ENCODE data around the gene PRKCA. TPM values are rescaled to one million over a fixed set of nuclear protein-coding genes. Genes with fewer than 3 reads are reported as not detected.

Gene PRKCA
- total and polyA plus RNA-seq, 2 experiments from 2014 or later = 6.4 to 35.4 TPM

DNA sequence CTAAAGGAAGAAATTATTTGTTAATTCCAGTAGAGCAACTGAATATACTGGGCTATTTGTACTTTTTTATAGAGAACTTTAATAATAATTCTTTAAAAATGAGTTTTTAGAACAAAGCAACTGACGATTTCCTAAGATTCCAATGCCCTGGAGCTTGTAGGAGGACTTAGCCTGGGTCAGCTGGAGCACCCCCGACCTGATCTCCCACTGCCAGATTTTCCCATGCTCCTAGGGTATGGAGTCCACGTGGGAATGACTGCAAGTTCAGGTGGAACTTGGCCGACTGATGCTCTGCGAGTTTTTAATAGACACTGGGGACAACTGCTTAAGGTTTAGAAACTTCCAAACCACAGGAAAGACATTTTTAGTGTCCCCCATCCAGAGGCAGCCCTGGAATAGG lies 507.0 kb downstream of the PRKCA start:
- no peak overlapping the region for H3K4me2 ChIP-seq
- H3K36me3 ChIP-seq (ENCODE audit: insufficient read depth) = no peaks in the 10 kb centered on the region
- H3F3A ChIP-seq (replicated peaks; ENCODE audit: low read depth) = no peaks in the 10 kb centered on the region
- peaks cover 3% of the 10 kb centered on the region; the same call in 1 of the 2 replicates for H3K4me1 ChIP-seq (ENCODE audit: insufficient read depth)
- H3K27me3 ChIP-seq (ENCODE audit: insufficient read depth) = no peaks in the 10 kb centered on the region
- Mint-ChIP-seq H3K4me1 (peaks cover 12% of the 10 kb centered on the region), H3K9me3 (no peaks in the 10 kb centered on the region; the same call in 2 of the 3 replicates), H3K36me3 (ENCODE audit: low read depth) (no peaks in the 10 kb centered on the region), H3K27me3 (ENCODE audit: insufficient read depth, low read depth, poor library complexity) (peaks cover 4% of the 10 kb centered on the region), H3K27ac (no peak overlapping the region), H3K4me3 (no peak overlapping the region)
- no peaks in the 10 kb centered on the region for H4K20me1 ChIP-seq (replicated peaks; ENCODE audit: insufficient read depth)
- H3K4me3 ChIP-seq = no peak overlapping the region
- H3K79me2 ChIP-seq (replicated peaks; ENCODE audit: insufficient read depth) = no peaks in the 10 kb centered on the region
- no peak for TF ChIP-seq CREB1 (CRISPR knock-in tag; IDR thresholded peaks at IDR 0.05; ENCODE audit: low read depth)
- TF ChIP-seq ZNF331 (CRISPR knock-in tag; IDR thresholded peaks at IDR 0.05; ENCODE audit: low read depth) = no peak
- no peak for TF ChIP-seq EZH2phosphoT487 (IDR thresholded peaks at IDR 0.05; ENCODE audit: unreplicated experiment)
- TF ChIP-seq STAT1 (IDR thresholded peaks at IDR 0.05; ENCODE audit: unreplicated experiment) = no peak
- TF ChIP-seq, protein P1, sequence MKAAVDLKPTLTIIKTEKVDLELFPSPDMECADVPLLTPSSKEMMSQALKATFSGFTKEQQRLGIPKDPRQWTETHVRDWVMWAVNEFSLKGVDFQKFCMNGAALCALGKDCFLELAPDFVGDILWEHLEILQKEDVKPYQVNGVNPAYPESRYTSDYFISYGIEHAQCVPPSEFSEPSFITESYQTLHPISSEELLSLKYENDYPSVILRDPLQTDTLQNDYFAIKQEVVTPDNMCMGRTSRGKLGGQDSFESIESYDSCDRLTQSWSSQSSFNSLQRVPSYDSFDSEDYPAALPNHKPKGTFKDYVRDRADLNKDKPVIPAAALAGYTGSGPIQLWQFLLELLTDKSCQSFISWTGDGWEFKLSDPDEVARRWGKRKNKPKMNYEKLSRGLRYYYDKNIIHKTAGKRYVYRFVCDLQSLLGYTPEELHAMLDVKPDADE (IDR thresholded peaks at IDR 0.05) = no peak
- TF ChIP-seq, protein P2, sequence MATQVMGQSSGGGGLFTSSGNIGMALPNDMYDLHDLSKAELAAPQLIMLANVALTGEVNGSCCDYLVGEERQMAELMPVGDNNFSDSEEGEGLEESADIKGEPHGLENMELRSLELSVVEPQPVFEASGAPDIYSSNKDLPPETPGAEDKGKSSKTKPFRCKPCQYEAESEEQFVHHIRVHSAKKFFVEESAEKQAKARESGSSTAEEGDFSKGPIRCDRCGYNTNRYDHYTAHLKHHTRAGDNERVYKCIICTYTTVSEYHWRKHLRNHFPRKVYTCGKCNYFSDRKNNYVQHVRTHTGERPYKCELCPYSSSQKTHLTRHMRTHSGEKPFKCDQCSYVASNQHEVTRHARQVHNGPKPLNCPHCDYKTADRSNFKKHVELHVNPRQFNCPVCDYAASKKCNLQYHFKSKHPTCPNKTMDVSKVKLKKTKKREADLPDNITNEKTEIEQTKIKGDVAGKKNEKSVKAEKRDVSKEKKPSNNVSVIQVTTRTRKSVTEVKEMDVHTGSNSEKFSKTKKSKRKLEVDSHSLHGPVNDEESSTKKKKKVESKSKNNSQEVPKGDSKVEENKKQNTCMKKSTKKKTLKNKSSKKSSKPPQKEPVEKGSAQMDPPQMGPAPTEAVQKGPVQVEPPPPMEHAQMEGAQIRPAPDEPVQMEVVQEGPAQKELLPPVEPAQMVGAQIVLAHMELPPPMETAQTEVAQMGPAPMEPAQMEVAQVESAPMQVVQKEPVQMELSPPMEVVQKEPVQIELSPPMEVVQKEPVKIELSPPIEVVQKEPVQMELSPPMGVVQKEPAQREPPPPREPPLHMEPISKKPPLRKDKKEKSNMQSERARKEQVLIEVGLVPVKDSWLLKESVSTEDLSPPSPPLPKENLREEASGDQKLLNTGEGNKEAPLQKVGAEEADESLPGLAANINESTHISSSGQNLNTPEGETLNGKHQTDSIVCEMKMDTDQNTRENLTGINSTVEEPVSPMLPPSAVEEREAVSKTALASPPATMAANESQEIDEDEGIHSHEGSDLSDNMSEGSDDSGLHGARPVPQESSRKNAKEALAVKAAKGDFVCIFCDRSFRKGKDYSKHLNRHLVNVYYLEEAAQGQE (IDR thresholded peaks at IDR 0.05; ENCODE audit: unreplicated experiment) = no peak
- no peak for TF ChIP-seq EZH2 (IDR thresholded peaks at IDR 0.05; ENCODE audit: low read depth, unreplicated experiment)
- TF ChIP-seq, protein P3, sequence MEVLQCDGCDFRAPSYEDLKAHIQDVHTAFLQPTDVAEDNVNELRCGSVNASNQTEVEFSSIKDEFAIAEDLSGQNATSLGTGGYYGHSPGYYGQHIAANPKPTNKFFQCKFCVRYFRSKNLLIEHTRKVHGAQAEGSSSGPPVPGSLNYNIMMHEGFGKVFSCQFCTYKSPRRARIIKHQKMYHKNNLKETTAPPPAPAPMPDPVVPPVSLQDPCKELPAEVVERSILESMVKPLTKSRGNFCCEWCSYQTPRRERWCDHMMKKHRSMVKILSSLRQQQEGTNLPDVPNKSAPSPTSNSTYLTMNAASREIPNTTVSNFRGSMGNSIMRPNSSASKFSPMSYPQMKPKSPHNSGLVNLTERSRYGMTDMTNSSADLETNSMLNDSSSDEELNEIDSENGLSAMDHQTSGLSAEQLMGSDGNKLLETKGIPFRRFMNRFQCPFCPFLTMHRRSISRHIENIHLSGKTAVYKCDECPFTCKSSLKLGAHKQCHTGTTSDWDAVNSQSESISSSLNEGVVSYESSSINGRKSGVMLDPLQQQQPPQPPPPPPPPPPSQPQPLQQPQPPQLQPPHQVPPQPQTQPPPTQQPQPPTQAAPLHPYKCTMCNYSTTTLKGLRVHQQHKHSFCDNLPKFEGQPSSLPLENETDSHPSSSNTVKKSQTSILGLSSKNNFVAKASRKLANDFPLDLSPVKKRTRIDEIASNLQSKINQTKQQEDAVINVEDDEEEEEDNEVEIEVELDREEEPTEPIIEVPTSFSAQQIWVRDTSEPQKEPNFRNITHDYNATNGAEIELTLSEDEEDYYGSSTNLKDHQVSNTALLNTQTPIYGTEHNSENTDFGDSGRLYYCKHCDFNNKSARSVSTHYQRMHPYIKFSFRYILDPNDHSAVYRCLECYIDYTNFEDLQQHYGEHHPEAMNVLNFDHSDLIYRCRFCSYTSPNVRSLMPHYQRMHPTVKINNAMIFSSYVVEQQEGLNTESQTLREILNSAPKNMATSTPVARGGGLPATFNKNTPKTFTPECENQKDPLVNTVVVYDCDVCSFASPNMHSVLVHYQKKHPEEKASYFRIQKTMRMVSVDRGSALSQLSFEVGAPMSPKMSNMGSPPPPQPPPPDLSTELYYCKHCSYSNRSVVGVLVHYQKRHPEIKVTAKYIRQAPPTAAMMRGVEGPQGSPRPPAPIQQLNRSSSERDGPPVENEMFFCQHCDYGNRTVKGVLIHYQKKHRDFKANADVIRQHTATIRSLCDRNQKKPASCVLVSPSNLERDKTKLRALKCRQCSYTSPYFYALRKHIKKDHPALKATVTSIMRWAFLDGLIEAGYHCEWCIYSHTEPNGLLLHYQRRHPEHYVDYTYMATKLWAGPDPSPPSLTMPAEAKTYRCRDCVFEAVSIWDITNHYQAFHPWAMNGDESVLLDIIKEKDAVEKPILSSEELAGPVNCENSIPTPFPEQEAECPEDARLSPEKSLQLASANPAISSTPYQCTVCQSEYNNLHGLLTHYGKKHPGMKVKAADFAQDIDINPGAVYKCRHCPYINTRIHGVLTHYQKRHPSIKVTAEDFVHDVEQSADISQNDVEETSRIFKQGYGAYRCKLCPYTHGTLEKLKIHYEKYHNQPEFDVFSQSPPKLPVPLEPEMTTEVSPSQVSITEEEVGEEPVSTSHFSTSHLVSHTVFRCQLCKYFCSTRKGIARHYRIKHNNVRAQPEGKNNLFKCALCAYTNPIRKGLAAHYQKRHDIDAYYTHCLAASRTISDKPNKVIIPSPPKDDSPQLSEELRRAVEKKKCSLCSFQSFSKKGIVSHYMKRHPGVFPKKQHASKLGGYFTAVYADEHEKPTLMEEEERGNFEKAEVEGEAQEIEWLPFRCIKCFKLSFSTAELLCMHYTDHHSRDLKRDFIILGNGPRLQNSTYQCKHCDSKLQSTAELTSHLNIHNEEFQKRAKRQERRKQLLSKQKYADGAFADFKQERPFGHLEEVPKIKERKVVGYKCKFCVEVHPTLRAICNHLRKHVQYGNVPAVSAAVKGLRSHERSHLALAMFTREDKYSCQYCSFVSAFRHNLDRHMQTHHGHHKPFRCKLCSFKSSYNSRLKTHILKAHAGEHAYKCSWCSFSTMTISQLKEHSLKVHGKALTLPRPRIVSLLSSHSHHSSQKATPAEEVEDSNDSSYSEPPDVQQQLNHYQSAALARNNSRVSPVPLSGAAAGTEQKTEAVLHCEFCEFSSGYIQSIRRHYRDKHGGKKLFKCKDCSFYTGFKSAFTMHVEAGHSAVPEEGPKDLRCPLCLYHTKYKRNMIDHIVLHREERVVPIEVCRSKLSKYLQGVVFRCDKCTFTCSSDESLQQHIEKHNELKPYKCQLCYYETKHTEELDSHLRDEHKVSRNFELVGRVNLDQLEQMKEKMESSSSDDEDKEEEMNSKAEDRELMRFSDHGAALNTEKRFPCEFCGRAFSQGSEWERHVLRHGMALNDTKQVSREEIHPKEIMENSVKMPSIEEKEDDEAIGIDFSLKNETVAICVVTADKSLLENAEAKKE (CRISPR knock-in tag; IDR thresholded peaks at IDR 0.05) = no peak
- TF ChIP-seq POLR2AphosphoS5 (IDR thresholded peaks at IDR 0.05; ENCODE audit: low read depth) = no peak
- TF ChIP-seq, protein P4, sequence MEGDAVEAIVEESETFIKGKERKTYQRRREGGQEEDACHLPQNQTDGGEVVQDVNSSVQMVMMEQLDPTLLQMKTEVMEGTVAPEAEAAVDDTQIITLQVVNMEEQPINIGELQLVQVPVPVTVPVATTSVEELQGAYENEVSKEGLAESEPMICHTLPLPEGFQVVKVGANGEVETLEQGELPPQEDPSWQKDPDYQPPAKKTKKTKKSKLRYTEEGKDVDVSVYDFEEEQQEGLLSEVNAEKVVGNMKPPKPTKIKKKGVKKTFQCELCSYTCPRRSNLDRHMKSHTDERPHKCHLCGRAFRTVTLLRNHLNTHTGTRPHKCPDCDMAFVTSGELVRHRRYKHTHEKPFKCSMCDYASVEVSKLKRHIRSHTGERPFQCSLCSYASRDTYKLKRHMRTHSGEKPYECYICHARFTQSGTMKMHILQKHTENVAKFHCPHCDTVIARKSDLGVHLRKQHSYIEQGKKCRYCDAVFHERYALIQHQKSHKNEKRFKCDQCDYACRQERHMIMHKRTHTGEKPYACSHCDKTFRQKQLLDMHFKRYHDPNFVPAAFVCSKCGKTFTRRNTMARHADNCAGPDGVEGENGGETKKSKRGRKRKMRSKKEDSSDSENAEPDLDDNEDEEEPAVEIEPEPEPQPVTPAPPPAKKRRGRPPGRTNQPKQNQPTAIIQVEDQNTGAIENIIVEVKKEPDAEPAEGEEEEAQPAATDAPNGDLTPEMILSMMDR (conservative IDR thresholded peaks at IDR 0.05; ENCODE audit: low read depth in 2 of 2) = no peak
- no peak for TF ChIP-seq ZNF114 (CRISPR knock-in tag; IDR thresholded peaks at IDR 0.05)
- H3K27ac ChIP-seq (ENCODE audit: low read depth) = no peak overlapping the region
- no peak overlapping the region for H2AFZ ChIP-seq
- DNase-seq (ENCODE audit: low spot score) (no peak), ATAC-seq (no peak)
- no peaks in the 10 kb centered on the region for H3K9me2 ChIP-seq (ENCODE audit: insufficient read depth)
